ENCODE measurements around the gene PTPRN2.
A peak's percentile ranks its signal among the peaks of the same experiment; 100 is the strongest.
"Not testable (repeated sequence)": the region's sequence is repeated elsewhere in the genome, so short reads cannot be mapped to it uniquely, and the experiment has no call there.

PTPRN2 gene

GRCh38 chr7:158516524-158516923 is 71.1 kb downstream of the PTPRN2 start:
- DNase-seq (ENCODE audit: low read depth in 2 of 2), result no peak

GRCh38 chr7:158512869-158513268 is 74.8 kb downstream of the PTPRN2 start:
- no peak for DNase-seq (ENCODE audit: low read depth in 2 of 2)

- DNase-seq (ENCODE audit: low read depth in 2 of 2), result no peak
Observed at GRCh38 chr7:158512042-158512441, 75.6 kb downstream of the PTPRN2 start.

DNA sequence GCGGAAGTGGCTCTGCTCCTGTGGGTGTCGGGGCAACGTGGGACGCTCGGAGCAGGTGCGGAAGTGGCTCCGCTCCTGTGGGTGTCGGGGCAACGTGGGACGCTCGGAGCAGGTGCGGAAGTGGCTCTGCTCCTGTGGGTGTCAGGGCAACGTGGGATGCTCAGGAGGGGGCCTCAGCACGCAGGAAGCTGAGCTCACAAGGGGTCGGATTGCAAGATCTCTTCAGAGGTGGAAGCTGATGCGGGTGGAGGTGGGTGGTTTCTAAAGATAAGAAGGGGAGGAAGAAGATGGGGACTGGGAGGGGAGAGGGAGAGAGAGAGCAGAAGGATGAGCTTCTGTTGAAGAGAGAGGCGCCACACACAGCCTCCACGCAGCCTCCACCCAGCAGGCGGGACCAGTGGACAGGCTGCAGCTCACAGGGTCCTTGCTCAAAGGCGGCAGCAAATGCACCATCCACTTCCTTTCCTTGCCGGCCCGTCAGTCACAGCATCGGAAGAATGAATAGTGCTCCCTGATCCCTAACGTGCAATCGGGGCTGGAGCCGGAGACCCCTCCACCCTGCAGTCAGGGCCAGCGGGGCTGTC is 78.7 kb downstream of the PTPRN2 start:
- DNase-seq (ENCODE audit: low read depth in 2 of 2), result no peak

DNA sequence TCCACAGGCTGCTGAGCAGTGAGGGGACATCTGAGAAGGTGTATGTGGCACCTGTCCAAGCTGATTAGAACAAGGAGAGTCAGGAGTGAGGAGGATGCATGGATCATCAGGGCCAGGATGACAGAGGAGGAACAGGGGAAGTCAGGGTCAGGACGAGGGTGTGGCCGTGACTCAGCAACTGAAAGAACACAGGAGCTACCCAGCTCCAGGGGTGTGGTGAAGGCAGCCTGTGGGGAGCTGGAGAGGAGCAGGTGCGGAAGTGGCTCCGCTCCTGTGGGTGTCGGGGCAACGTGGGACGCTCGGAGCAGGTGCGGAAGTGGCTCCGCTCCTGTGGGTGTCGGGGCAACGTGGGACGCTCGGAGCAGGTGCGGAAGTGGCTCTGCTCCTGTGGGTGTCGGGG is 79.3 kb downstream of the PTPRN2 start:
- not testable (repeated sequence) for DNase-seq (ENCODE audit: low read depth in 2 of 2)

DNA sequence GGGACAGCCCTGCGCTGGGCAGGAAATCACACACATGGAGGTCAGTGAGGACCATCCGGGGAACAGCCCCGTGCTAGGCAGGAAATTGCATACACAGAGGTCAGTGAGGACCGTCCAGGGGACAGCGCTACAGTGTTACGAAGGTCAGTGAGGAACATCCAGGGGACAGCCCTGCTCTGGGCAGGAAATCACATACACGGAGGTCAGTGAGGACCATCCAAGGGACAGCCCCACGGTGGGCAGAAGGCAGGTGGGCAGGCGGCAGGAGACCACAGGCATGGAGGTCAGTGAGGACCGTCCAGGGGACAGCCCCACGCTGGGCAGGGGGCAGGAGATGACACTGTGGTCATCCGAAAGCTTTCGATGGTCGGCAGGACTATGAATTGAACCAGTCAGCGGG is 79.7 kb downstream of the PTPRN2 start:
- DNase-seq (ENCODE audit: low read depth in 2 of 2), result no peak

DNA sequence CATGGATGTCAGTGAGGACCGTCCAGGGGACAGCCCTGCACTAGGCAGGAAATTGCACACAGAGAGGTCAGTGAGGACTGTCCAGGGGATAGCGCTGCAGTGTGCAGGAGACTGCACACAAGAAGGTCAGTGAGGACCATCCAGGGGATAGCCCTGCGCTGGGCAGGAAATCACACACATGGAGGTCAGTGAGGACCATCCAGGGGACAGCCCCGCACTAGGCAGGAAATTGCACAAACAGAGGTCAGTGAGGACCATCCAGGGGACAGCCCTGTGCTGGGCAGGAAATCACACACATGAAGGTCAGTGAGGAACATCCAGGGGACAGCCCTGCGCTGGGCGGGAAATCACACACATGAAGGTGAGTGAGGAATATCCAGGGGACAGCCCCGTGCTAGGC is 80.4 kb downstream of the PTPRN2 start:
- not testable (repeated sequence) for DNase-seq (ENCODE audit: low read depth in 2 of 2)

DNA sequence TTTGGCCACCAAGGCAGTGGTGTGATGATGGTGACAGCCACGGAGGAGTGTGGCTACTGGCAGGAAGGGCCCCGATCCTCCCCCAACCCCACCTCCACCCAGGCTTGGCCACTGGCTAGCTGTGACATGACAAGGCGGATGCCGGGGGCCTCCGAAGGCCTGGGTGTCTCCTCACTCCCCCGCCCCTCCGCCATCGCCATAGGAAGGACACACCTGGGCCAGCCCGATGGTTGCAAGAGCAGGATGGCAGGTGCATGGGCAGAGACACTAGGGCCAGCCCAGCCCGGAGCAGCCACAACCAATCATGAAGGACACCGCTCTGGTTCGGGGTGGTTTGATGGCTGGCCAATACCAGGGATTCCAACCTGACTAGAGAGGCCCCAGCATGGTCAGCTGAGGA is 81.0 kb downstream of the PTPRN2 start:
- DNase-seq (ENCODE audit: low read depth in 2 of 2), result no peak

GRCh38 chr7:158505683-158506082 is 81.9 kb downstream of the PTPRN2 start:
- no peak for DNase-seq (ENCODE audit: low read depth in 2 of 2)

GRCh38 chr7:158502068-158502750 is 85.4 kb downstream of the PTPRN2 start:
- no peak for DNase-seq (ENCODE audit: low read depth in 2 of 2)

- no peak for DNase-seq (ENCODE audit: low read depth in 2 of 2)
Observed at GRCh38 chr7:158501393-158502067, 86.1 kb downstream of the PTPRN2 start.

DNA sequence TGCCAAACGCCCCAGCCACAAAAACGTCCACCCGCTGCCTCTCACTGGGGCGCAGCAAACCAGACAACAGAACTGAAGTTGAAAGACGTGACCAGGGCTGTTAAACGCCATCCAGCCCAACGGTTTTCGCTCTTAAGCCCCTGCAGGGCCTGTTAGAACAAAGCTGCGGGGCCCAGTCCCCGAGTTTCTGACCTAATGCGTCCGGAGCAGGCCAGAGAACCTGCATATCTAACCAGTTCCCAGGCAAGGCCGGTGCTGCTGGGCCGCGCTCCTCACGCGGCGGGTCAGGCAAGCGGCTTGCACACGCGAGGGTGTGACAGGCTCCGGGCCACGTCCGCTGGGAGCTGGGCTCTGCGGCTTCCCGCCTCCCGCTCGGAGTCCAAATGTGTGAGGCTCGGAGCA is 87.0 kb downstream of the PTPRN2 start:
- no peak for DNase-seq (ENCODE audit: low read depth in 2 of 2)

- no peak for DNase-seq (ENCODE audit: low read depth in 2 of 2)
Observed at GRCh38 chr7:158499082-158499455, 88.6 kb downstream of the PTPRN2 start.

DNA sequence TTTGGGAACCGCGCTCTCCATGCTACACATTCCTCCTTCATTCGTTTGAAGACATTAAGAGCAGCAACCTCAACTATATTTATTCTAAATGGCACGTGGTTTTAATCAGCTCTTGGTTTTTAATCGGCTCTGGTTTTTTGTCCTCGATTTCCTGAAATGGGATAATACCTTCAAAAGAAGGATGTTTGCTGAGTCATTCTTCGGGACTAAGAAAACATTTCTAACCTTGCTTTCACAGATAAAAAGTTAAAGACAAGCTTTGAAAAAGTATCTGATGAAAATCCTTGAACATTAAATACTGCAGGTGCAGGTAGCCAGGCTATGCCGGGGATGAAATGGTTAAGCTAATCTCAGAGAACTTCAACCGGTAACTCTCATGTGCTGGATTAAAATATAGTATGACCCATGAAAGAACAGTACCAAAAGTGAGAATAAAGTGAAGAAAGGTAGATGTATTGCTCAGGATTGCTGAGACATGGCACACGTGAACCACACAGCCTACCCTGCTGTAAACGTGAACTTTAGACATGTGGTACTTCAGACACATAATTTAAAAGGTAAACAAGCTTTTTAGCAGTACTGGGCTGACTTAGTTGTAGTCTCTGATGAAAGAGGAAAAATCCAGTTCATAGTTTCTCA is 89.1 kb downstream of the PTPRN2 start:
- DNase-seq (ENCODE audit: low read depth in 2 of 2), result no peak

DNA sequence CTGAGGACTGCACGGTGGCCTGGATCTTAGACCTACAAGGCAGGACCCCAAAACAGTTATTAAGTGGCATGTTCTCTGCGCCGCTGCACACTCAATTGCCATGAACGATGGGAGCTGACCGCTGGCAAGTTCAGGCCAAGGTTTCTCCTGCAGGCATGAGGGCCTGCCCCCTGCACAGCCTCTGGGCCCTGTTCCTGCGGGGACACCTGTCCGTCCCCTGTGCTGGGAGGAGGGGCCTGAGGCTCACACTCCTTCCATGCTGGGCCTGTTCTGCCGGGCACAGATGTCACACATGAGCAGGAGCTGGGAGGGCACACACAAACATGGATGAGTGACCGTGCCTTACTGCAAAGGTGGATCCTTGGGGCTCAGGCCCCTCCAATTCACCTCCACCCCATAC is 90.0 kb downstream of the PTPRN2 start:
- no peak for DNase-seq (ENCODE audit: low read depth in 2 of 2)

DNA sequence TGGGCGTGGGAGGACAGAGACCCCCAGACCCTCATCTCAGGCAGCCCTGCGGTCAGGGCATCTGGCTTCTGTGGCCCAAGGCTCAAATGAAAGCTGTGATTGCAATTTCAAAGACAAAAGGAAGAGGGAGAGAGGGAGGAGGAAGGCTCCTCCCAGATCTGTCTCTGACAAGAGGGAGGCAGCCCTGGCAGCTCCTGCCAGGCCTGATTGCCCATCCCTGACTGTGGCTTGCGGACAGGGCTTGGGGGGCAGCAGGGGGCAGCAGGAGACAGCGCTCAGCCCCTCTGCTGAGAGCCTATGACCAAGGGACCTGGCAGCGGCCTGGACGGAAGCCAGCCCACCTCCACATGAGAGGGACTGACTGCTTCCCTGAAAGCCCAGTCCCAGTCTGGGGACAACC is 91.8 kb downstream of the PTPRN2 start:
- DNase-seq (ENCODE audit: low read depth in 2 of 2), result peak in 1 of 2 donors; percentile 9

DNA sequence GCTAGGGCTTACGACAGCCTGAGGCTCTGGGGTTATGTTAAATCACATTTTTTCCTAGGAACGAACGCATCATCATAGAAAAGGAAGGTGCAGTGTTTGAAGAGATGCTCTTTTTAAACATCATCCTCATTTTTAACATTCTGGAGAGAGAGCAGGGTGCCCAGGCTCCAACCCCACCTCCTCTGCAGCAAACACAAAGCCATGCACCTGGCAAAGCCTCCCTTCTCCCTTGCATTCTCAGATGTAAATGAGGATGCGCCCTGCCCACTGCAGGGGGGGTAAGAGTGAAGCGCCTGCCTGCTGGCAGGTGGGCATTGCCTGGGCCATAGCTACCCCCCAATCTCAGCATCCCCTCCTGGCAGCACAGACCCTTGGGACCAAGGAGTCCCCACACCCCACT is 92.4 kb downstream of the PTPRN2 start:
- no peak for DNase-seq (ENCODE audit: low read depth in 2 of 2)

- DNase-seq (ENCODE audit: low read depth in 2 of 2), result no peak
Observed at GRCh38 chr7:158494643-158495042, 93.0 kb downstream of the PTPRN2 start.

DNA sequence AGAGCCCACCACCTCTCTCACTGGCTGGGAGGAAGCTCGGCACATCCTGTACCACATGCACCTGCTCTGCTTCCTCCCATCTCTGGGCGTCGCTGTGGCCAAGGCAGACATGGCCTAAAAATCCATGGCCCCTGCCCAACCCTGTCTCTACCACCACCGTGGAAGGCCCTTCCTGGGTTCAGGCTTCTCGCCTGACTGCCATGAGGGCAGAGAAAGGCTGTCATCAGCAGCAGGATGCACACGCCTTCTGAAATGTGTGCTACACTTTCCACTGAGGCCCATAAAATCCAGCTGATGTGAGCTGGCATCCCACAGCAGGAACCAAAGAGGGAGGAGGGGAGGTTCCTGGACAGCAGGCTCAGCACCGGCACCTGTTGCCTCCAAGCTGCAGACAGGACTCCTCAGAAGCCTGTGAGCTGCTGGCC is 93.4 kb downstream of the PTPRN2 start:
- DNase-seq (ENCODE audit: low read depth in 2 of 2), result no peak

GRCh38 chr7:158492367-158492764 is 95.3 kb downstream of the PTPRN2 start:
- DNase-seq (ENCODE audit: low read depth in 2 of 2), result no peak

DNA sequence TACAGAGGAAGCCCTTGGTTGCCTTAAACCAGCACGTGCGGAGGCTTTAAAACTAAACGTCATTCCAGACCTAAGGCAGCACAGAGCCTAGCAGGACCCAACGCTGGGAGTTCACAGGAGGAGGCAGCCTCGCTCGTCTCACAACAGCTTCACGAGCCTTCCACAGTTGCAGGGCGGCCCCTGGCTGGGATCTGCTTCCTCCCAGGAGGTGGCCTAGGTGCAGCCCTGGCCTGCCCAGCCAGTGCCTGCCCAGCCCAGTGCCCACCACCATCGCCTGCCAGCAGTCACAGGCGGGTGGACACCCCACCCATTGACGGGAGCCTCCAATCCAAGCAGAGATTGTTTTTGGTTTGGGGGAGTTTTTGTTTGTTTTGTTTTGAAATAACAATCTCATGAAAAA is 96.5 kb downstream of the PTPRN2 start:
- no peak for DNase-seq (ENCODE audit: low read depth in 2 of 2)

GRCh38 chr7:158490171-158490782 is 97.3 kb downstream of the PTPRN2 start:
- DNase-seq (ENCODE audit: low read depth in 2 of 2), result no peak

Measured in stimulated activated CD8-positive, alpha-beta memory T cell treated with anti-CD3 and anti-CD28 coated beads, Interleukin-15, amount 100 ng/mL, for 48 hours (primary cell).